K562 (cell line): ENCODE measurements around the gene DXO. TPM values are rescaled to one million over a fixed set of nuclear protein-coding genes. Genes with fewer than 3 reads are reported as not detected.

Experiments
- BHLHE40 ChIP-seq: IDR thresholded peaks from 2 replicates; pipeline ENCODE4 v1.6.1; 2011; ENCODE audit warnings: low read length, improper control_type of control experiment
- CEBPG ChIP-seq, 3 experiments: fragments of 200-800 bp in 1 of 3; sonication (Bioruptor generic) in 1 of 3; sonication (generic) in 1 of 3; formaldehyde crosslinking in 1 of 3; IDR thresholded peaks in 2 of 3; conservative IDR thresholded peaks in 1 of 3; 2 replicates each; pipeline versions ENCODE4 v1.6.1 to v1.8.0; 2016 to 2022; ENCODE audit warnings: missing compliant biosample characterization in 2 of 3, missing genetic modification characterization in 2 of 3, mild to moderate bottlenecking in 1 of 3, missing genetic modification reagents in 1 of 3
- CREB1 ChIP-seq, 2 experiments: sonication (generic) in 1 of 2; formaldehyde crosslinking in 1 of 2; IDR thresholded peaks; 2 replicates each; pipeline versions ENCODE4 v1.6.1 to v1.8.0; 2012 to 2022; ENCODE audit warnings: inconsistent platforms in 1 of 2, mild to moderate bottlenecking in 1 of 2, missing genetic modification reagents in 1 of 2, moderate library complexity in 1 of 2
- E4F1 ChIP-seq: fragments of 250-450 bp; sonication (Bioruptor Pico); IDR thresholded peaks from 2 replicates; pipeline ENCODE4 v1.5.0; 2021; ENCODE audit warnings: mild to moderate bottlenecking, borderline replicate concordance
- ELK3 ChIP-seq: fragments of 450-650 bp; formaldehyde crosslinking; IDR thresholded peaks from 2 replicates; pipeline ENCODE4 v1.4.0; 2020; ENCODE audit warnings: mild to moderate bottlenecking
- GATAD2A ChIP-seq: fragments of 450-650 bp; IDR thresholded peaks from 2 replicates; pipeline ENCODE4 v1.6.1; 2017
- HDAC3 ChIP-seq: fragments of 450-650 bp; IDR thresholded peaks from 2 replicates; pipeline ENCODE4 v1.6.1; 2018; ENCODE audit warnings: borderline replicate concordance, mild to moderate bottlenecking, moderate library complexity; ENCODE audit not compliant: partially characterized antibody
- MCM3 ChIP-seq: fragments of 450-650 bp; IDR thresholded peaks from 2 replicates; pipeline ENCODE4 v1.6.1; 2016
- MEF2D ChIP-seq: conservative IDR thresholded peaks from 2 replicates; pipeline ENCODE4 v1.6.1; 2016; ENCODE audit warnings: low read depth, missing genetic modification characterization, missing compliant biosample characterization
- MTA2 ChIP-seq: fragments of 450-650 bp; IDR thresholded peaks from 2 replicates; pipeline ENCODE4 v1.6.1; 2016; ENCODE audit warnings: low read depth
- NCOR1 ChIP-seq: fragments of 450-650 bp; IDR thresholded peaks from 2 replicates; pipeline ENCODE4 v1.6.1; 2016; ENCODE audit warnings: mild to moderate bottlenecking, moderate library complexity
- RFX1 ChIP-seq: fragments of 450-650 bp; IDR thresholded peaks from 2 replicates; pipeline ENCODE4 v1.6.1; 2016; ENCODE audit warnings: mild to moderate bottlenecking, moderate library complexity
- RFX7 ChIP-seq: fragments of 250-450 bp; sonication (Bioruptor Pico); IDR thresholded peaks from 2 replicates; pipeline ENCODE4 v1.5.1; 2021; ENCODE audit warnings: mild to moderate bottlenecking
- SMARCA4 ChIP-seq: fragments of 450-650 bp; IDR thresholded peaks from 2 replicates; pipeline ENCODE4 v1.6.1; 2016
- STAT5A ChIP-seq: IDR thresholded peaks from 2 replicates; pipeline ENCODE4 v1.6.1; 2012; ENCODE audit warnings: low read length, inconsistent platforms, borderline replicate concordance
- ZNF239 ChIP-seq: fragments of 250-450 bp; sonication (Bioruptor Pico); IDR thresholded peaks from 2 replicates; pipeline ENCODE4 v1.4.0; 2020; ENCODE audit warnings: mild to moderate bottlenecking
- ZNF282 ChIP-seq: sonication (generic); formaldehyde crosslinking; IDR thresholded peaks from 2 replicates; pipeline ENCODE4 v1.8.1; 2023; ENCODE audit warnings: missing genetic modification reagents
- ZNF639 ChIP-seq, 2 experiments: fragments of 200-800 bp in 1 of 2; sonication (Bioruptor generic) in 1 of 2; sonication (generic) in 1 of 2; formaldehyde crosslinking in 1 of 2; IDR thresholded peaks in 1 of 2; conservative IDR thresholded peaks in 1 of 2; 2 replicates each; pipeline versions ENCODE4 v1.5.0 to v1.6.1; 2016 to 2020; ENCODE audit warnings: missing compliant biosample characterization in 1 of 2, missing genetic modification characterization in 1 of 2, missing genetic modification reagents in 1 of 2
- polyA plus RNA-seq, 8 experiments: library from polyadenylated mRNA; depleted of rRNA in 4 of 8; stranded (reverse) in 5 of 8; unstranded in 3 of 8; fragments of >200 nt; fragmentation: Nextera tagmentation in 2 of 8; fragmentation: Illumina TruSeq in 1 of 8; extraction: Ambion mirVana in 2 of 8; extraction: Trizol in 1 of 8; gene quantifications; 2 replicates each; pipeline versions ENCODE4 v1.2.1 to v1.2.3, GENCODE V29; 2011 to 2014; ENCODE audit warnings: inconsistent platforms in 1 of 8, missing spikeins in 1 of 8
- total RNA-seq, 7 experiments: library from RNA; depleted of rRNA in 6 of 7; stranded (reverse); fragments of >200 nt in 6 of 7; fragmentation: Illumina TruSeq in 2 of 7; extraction: Trizol in 2 of 7; gene quantifications; 2 replicates each; pipeline versions ENCODE4 v1.2.1 to v1.2.3, GENCODE V29; 2011 to 2021; ENCODE audit warnings: low replicate concordance in 1 of 7
- TF ChIP-seq, protein P1 (sequence below): fragments of 250-450 bp; sonication (Bioruptor Pico); IDR thresholded peaks from 2 replicates; pipeline ENCODE4 v1.5.0; 2020; ENCODE audit warnings: mild to moderate bottlenecking

The DXO gene
- total and polyA plus RNA-seq, 9 of the 15 experiments (the other 6 are each of a cell fraction or from before 2014, with no cell fraction given) = 6.4 to 35.1 (median 19.4) TPM

DNA sequence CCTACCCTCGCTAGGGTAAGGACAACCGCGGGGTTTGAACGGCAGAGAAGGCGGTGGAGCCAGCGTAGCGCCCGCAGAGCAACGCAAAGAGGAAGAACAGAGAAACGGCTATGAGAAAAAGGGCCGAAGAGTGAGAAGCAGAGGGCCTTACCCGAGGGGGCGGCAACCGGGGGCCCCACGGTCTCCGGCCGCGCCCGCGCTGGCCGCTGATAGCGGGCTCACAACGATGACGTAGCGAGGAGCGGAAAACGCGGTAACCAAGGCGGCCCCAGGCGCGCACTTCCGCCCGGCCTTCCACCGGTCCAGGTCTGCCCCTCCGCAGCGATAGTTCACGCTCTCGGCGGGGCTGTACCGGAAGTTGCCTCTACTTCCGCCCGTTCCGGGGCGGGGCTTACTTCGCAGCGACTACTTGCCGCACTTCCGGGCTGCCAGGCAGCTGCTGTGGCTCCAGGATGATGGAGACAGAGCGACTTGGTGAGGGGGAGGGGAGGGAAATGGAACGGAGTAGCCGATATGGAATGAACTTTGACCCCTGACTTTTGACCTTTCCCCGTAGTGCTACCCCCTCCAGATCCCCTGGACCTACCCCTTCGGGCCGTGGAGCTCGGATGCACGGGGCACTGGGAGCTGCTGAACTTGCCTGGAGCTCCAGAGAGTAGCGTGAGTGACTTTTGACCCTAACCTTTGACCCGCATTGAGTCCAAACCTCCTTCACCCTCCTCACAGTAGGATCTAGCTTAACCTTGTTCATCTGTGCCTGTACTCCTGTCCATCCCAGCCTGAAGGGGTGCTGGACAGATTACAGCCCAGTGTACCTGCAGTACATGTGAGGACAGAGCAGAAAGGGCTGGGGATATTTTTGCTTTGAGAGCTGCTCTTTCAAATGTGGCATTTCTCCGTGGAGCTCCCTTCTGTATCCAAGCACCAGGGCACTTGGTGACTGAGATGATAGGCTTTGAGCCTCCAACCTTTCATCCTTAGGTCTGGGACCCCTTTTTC lies 12.9 kb downstream of the DXO start, which contains the start of the genes NELFE and SKIC2 (continued):
- TF ChIP-seq CREB1 (IDR thresholded peaks at IDR 0.05) (peak; percentile 99), CREB1 (CRISPR knock-in tag; IDR thresholded peaks at IDR 0.05) (peak; percentile 99), HDAC3 (no peak), RFX1 (peak; percentile 91), RFX7 (CRISPR knock-in tag) (peak; percentile 51; the same call in 1 of the 2 replicates), ZNF239 (peak; percentile 75), SMARCA4 (peak; percentile 55), NCOR1 (peak; percentile 62), ELK3 (0 out of 2 replicates have a peak, but pooled peaks have one; percentile 39), MEF2D (tag) (peak; percentile 91), CEBPG (CRISPR knock-in tag; IDR thresholded peaks at IDR 0.05) (peak; percentile 6; the same call in 1 of the 2 replicates), CEBPG (tag; conservative IDR thresholded peaks at IDR 0.05 in 1 of 2, IDR thresholded peaks at IDR 0.05 in 1 of 2) (no peak), STAT5A (no peak), E4F1 (CRISPR knock-in tag) (peak; percentile 41; the same call in 1 of the 2 replicates), ZNF639 (CRISPR knock-in tag; conservative IDR thresholded peaks at IDR 0.05 in 1 of 2, IDR thresholded peaks at IDR 0.05 in 1 of 2) (peak in 1 of 2 experiments; percentile 96; a peak in 2 of 4 replicates), ZNF282 (CRISPR knock-in tag) (no peak), GATAD2A (peak; percentile 64; the same call in 1 of the 2 replicates), BHLHE40 (peak; percentile 59), MCM3 (no peak), MTA2 (peak; percentile 96)
- TF ChIP-seq, protein P1, sequence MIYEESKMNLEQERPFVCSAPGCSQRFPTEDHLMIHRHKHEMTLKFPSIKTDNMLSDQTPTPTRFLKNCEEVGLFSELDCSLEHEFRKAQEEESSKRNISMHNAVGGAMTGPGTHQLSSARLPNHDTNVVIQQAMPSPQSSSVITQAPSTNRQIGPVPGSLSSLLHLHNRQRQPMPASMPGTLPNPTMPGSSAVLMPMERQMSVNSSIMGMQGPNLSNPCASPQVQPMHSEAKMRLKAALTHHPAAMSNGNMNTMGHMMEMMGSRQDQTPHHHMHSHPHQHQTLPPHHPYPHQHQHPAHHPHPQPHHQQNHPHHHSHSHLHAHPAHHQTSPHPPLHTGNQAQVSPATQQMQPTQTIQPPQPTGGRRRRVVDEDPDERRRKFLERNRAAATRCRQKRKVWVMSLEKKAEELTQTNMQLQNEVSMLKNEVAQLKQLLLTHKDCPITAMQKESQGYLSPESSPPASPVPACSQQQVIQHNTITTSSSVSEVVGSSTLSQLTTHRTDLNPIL (CRISPR knock-in tag) = peak; percentile 73; the same call in 1 of the 2 replicates
